Measurements from ENCODE around the gene PLEKHG5. TPM values are rescaled to one million over a fixed set of nuclear protein-coding genes. Genes with fewer than 3 reads are reported as not detected.

Gene PLEKHG5
- total and polyA plus RNA-seq, 4 donors, result 3.4 to 22.9 (median 10.0) TPM

GRCh38 chr1:6418668-6419396, 72.6 kb downstream of the PLEKHG5 start:
- no peaks in the 10 kb centered on the region for H3K9me3 ChIP-seq (ENCODE audit: control insufficient read depth in 4 of 4, insufficient read depth in 3 of 4, low read length in 3 of 4)
- DNase-seq (no peak), ATAC-seq (ENCODE audit: insufficient read depth, low FRiP score) (no peak)
- no peak overlapping the region for H3K9ac ChIP-seq (ENCODE audit: insufficient read depth in 1 of 2, low read length in 2 of 2)
- TF ChIP-seq CTCF (IDR thresholded peaks at IDR 0.05; ENCODE audit: control extremely low read depth, extremely low read depth), result no peak
- peaks cover 6 to 80% (median 64%) of the 10 kb centered on the region in 3 donors for H3K27me3 ChIP-seq (ENCODE audit: control insufficient read depth in 3 of 3, insufficient read depth in 3 of 3, low read length in 2 of 3)
- no peak overlapping the region for H3K4me3 ChIP-seq
- no peak overlapping the region for H3K27ac ChIP-seq (ENCODE audit: low read depth in 1 of 2, low read length in 1 of 2)
- WGBS, 2 donors, result 7 to 10% methylated on average over 65 to 69 of the region's 69 CpGs
- no peaks in the 10 kb centered on the region for H3K36me3 ChIP-seq (ENCODE audit: control insufficient read depth in 4 of 4, insufficient read depth in 4 of 4, low read length in 4 of 4)
- peaks cover 0 to 16% (median 7%) of the 10 kb centered on the region in 5 donors for H3K4me1 ChIP-seq (ENCODE audit: control insufficient read depth in 5 of 5, insufficient read depth in 5 of 5, low read length in 5 of 5)

GRCh38 chr1:6417961-6418667, 73.4 kb downstream of the PLEKHG5 start:
- Histone ChIP-seq H3K27ac (ENCODE audit: low read depth in 1 of 2, low read length in 1 of 2) (no peak overlapping the region), H3K27me3 (ENCODE audit: control insufficient read depth in 3 of 3, insufficient read depth in 3 of 3, low read length in 2 of 3) (peaks cover 6 to 73% (median 63%) of the 10 kb centered on the region in 3 donors), H3K4me3 (no peak overlapping the region), H3K36me3 (ENCODE audit: control insufficient read depth in 4 of 4, insufficient read depth in 4 of 4, low read length in 4 of 4) (no peaks in the 10 kb centered on the region), H3K4me1 (ENCODE audit: control insufficient read depth in 5 of 5, insufficient read depth in 5 of 5, low read length in 5 of 5) (peaks cover 0 to 11% (median 7%) of the 10 kb centered on the region in 5 donors), H3K9me3 (ENCODE audit: control insufficient read depth in 4 of 4, insufficient read depth in 3 of 4, low read length in 3 of 4) (no peaks in the 10 kb centered on the region), H3K9ac (ENCODE audit: insufficient read depth in 1 of 2, low read length in 2 of 2) (no peak overlapping the region)
- WGBS, 2 donors, result 63 to 65% methylated on average over 8 of the region's 8 CpGs
- no peak for DNase-seq
- ATAC-seq (ENCODE audit: insufficient read depth, low FRiP score), result no peak
- TF ChIP-seq CTCF (IDR thresholded peaks at IDR 0.05; ENCODE audit: control extremely low read depth, extremely low read depth), result no peak

Small RNAs within 50 kb of the gene (small RNA-seq; reads per million reads assigned to genes)
- not detected for gene MIR4252 (ENCODE audit: low replicate concordance)
- not detected for gene RNU6-731P (ENCODE audit: low replicate concordance)

Other genes with a start within 250 kb of the PLEKHG5 start
- not detected for gene HES3, start 247.5 kb downstream of the PLEKHG5 start, total RNA-seq
- not detected for gene HES3, start 247.5 kb downstream of the PLEKHG5 start, polyA plus RNA-seq
- gene GPR153, start 230.6 kb downstream of the PLEKHG5 start, total RNA-seq, result 10 to 100 TPM in 1 of 2 donors, 1 to 10 TPM in 1; 8.0 to 17.0 TPM
- 1 to 10 TPM; 3.2 to 4.3 TPM for gene GPR153, start 230.6 kb downstream of the PLEKHG5 start, polyA plus RNA-seq
- gene ACOT7, start 97.9 kb downstream of the PLEKHG5 start, total RNA-seq, result 10 to 100 TPM in 1 of 2 donors, 1 to 10 TPM in 1; 8.8 to 37.4 TPM
- gene ACOT7, start 97.9 kb downstream of the PLEKHG5 start, polyA plus RNA-seq, result 10 to 100 TPM; 17.9 to 28.3 TPM
- gene HES2, start 71.7 kb downstream of the PLEKHG5 start, total RNA-seq, result 1 to 10 TPM in 1 of 2 donors, under 1 TPM in 1; 0.26 to 5.0 TPM
- gene HES2, start 71.7 kb downstream of the PLEKHG5 start, polyA plus RNA-seq, result 1 to 10 TPM in 1 of 2 donors, under 1 TPM in 1; 0.86 to 4.5 TPM
- gene ESPN, start 66.9 kb downstream of the PLEKHG5 start, total RNA-seq, result 10 to 100 TPM; 11.2 to 20.8 TPM
- gene ESPN, start 66.9 kb downstream of the PLEKHG5 start, polyA plus RNA-seq, result 1 to 10 TPM; 2.1 to 3.6 TPM
- 10 to 100 TPM; 11.2 to 19.8 TPM for gene TNFRSF25, start 25.5 kb downstream of the PLEKHG5 start, total RNA-seq
- 10 to 100 TPM in 1 of 2 donors, 1 to 10 TPM in 1; 4.9 to 12.3 TPM for gene TNFRSF25, start 25.5 kb downstream of the PLEKHG5 start, polyA plus RNA-seq
- gene NOL9, start 62.8 kb upstream of the PLEKHG5 start, total RNA-seq, result 10 to 100 TPM; 26.4 to 29.4 TPM
- gene NOL9, start 62.8 kb upstream of the PLEKHG5 start, polyA plus RNA-seq, result 1 to 10 TPM; 3.4 to 6.9 TPM
- under 1 TPM; 0.21 to 0.51 TPM for gene TAS1R1, start 63.6 kb upstream of the PLEKHG5 start, total RNA-seq
- under 1 TPM; 0.02 to 0.08 TPM for gene TAS1R1, start 63.6 kb upstream of the PLEKHG5 start, polyA plus RNA-seq
- 10 to 100 TPM; 21.6 to 41.3 TPM for gene ZBTB48, start 88.3 kb upstream of the PLEKHG5 start, total RNA-seq
- 10 to 100 TPM; 33.0 to 35.5 TPM for gene ZBTB48, start 88.3 kb upstream of the PLEKHG5 start, polyA plus RNA-seq
- gene KLHL21, start 111.2 kb upstream of the PLEKHG5 start, total RNA-seq, result 10 to 100 TPM; 16.0 to 31.3 TPM
- 10 to 100 TPM in 1 of 2 donors, 1 to 10 TPM in 1; 9.2 to 23.3 TPM for gene KLHL21, start 111.2 kb upstream of the PLEKHG5 start, polyA plus RNA-seq
- gene PHF13, start 122.1 kb upstream of the PLEKHG5 start, total RNA-seq, result 10 to 100 TPM in 1 of 2 donors, 1 to 10 TPM in 1; 8.9 to 20.6 TPM
- gene PHF13, start 122.1 kb upstream of the PLEKHG5 start, polyA plus RNA-seq, result 1 to 10 TPM; 5.4 to 5.6 TPM
- 10 to 100 TPM; 12.6 to 26.5 TPM for gene THAP3, start 133.2 kb upstream of the PLEKHG5 start, total RNA-seq
- 10 to 100 TPM; 17.8 to 23.8 TPM for gene THAP3, start 133.2 kb upstream of the PLEKHG5 start, polyA plus RNA-seq
- 10 to 100 TPM; 37.7 to 43.0 TPM for gene DNAJC11, start 210.1 kb upstream of the PLEKHG5 start, total RNA-seq
- 10 to 100 TPM; 18.6 to 23.2 TPM for gene DNAJC11, start 210.1 kb upstream of the PLEKHG5 start, polyA plus RNA-seq

All from lung (tissue), 13 donors.